ENCODE results near the gene GEMIN7. TPM values are rescaled to one million over a fixed set of nuclear protein-coding genes. Genes with fewer than 3 reads are reported as not detected.

The GEMIN7 gene
- total RNA-seq, 4 donors from 2014 or later, result 22.2 to 34.1 (median 27.9) TPM

GRCh38 chr19:45123440-45123850 lies 44.4 kb downstream of the GEMIN7 start:
- TF ChIP-seq CTCF (IDR thresholded peaks at IDR 0.05), result no peak
- DNase-seq (ENCODE audit: low spot score), result no peak

GRCh38 chr19:45124021-45124420 lies 45.0 kb downstream of the GEMIN7 start:
- ATAC-seq (ENCODE audit: low FRiP score) (no peak), DNase-seq (ENCODE audit: low spot score) (no peak)
- no peak for TF ChIP-seq CTCF (IDR thresholded peaks at IDR 0.05)

More at GRCh38 chr19:45123440-45123850, 44.4 kb downstream of the GEMIN7 start:
- no peak for ATAC-seq (ENCODE audit: low FRiP score)

- DNase-seq (ENCODE audit: low spot score), result no peak
- no peak for ATAC-seq (ENCODE audit: low FRiP score)
- no peak for TF ChIP-seq CTCF (IDR thresholded peaks at IDR 0.05)
These were observed 46.3 kb downstream of the GEMIN7 start for GRCh38 chr19:45125360-45125759.

DNA sequence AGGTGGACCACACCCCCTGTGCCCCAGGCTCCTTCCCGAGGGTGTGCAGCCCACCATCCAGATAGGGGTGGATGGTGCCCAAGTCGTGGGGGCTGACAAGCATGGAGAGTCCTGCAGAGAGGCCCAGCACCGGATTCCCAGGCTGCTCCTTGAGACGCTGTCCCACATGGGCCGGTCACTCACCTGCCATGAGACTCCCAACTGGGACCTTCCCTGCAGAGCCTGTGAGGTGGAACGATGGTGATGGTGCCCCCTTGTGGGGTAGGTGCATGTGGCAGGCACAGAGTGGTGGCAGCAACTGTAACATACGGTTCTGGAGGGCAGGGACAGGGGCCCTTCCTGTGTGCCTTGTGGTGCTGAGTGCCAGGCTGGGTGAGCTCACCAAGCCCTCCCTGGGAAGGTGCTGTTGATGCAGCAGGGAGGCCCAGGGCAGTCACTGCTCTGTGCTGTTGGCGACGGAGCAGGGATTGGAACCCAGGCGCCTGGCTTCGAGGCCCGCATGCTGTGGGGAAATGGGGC lies 47.0 kb downstream of the GEMIN7 start:
- ATAC-seq (ENCODE audit: low FRiP score) (no peak), DNase-seq (ENCODE audit: low spot score) (peak; percentile 46)
- TF ChIP-seq CTCF (IDR thresholded peaks at IDR 0.05), result no peak

DNA sequence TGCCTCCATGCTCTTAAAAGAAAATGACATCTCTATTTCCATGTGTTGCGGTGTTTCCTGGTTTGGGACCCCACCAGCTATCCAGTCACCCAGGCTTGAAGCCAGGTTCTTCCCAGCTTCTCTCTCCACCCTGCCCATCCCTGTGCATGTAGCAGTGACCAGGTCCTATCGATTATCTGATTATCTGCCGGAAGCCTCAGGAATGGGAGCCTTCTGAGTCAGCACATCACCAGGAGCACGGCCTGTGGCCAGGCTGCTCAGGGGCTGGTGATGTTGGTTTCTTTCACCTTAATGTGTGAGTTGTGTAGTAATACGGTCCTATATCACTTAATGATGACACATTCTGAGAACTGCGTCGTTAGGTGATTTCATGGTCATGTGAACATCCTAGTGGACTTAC lies 47.6 kb downstream of the GEMIN7 start:
- DNase-seq (ENCODE audit: low spot score) (no peak), ATAC-seq (ENCODE audit: low FRiP score) (no peak)
- no peak for TF ChIP-seq CTCF (IDR thresholded peaks at IDR 0.05)

DNA sequence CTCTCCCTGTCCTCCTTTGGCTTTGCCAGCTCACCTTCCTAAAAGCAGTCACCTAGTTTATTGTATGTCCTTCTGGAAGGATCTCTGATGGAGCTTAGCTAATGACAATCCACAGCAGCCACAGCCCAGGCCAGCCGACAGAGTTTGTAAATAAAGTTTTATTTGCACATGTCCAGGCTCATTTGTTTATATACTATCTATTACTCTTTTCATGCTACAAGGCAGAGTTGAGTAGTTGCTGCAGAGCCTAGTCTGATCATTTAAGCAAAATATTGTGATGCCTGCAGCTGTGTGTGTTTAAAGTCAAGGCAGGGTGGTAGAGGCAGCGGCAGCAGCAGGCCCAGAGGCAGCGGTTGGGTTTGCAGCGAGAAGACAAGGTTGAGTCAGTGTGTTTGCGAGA lies 49.1 kb downstream of the GEMIN7 start:
- ATAC-seq (ENCODE audit: low FRiP score) (no peak), DNase-seq (ENCODE audit: low spot score) (no peak)
- no peak for TF ChIP-seq CTCF (IDR thresholded peaks at IDR 0.05)

DNA sequence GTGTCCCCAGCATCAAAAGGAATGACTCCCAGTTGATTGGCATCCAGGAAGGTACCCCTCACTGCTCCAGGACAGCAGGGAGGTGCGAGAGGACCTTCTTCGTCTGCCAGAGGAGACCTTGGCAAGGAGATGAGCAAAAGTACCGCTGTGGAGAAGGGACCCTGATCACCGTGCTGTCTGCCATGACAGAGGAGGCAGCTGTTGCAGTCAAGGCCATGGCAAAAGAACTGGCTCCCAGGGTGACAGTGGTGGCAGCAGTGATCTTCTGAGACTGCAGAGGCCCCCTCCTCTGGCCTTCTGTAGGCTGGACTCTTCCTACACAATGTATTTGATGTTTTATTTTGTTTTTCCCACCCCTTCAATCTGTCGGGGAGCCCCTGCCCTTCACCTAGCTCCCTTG lies 49.7 kb downstream of the GEMIN7 start:
- ATAC-seq (ENCODE audit: low FRiP score) (no peak), DNase-seq (ENCODE audit: low spot score) (no peak)
- no peak for TF ChIP-seq CTCF (IDR thresholded peaks at IDR 0.05)

All from omental fat pad (tissue), 4 donors.